Inferior parietal cortex (tissue), 1 donor: ENCODE results near the gene IRF1.
"Not testable (repeated sequence)": the region's sequence is repeated elsewhere in the genome, so short reads cannot be mapped to it uniquely, and the experiment has no call there.

Source experiments
- DNase-seq: peaks from one replicate; pipeline ENCODE4 v3.0.0-alpha.2; 2016; ENCODE audit errors: extremely low spot score

The IRF1 gene

GRCh38 chr5:132490484-132491367, at the start of gene IRF1:
Gene IRF1 (minus strand): TSS chr5:132490773. CDS start chr5:132489478, 1,295 bp downstream.
- peak; percentile 94 for DNase-seq

- DNase-seq = no peak
Measured at GRCh38 chr5:132540149-132540548, 49.6 kb upstream of the IRF1 start.

DNA sequence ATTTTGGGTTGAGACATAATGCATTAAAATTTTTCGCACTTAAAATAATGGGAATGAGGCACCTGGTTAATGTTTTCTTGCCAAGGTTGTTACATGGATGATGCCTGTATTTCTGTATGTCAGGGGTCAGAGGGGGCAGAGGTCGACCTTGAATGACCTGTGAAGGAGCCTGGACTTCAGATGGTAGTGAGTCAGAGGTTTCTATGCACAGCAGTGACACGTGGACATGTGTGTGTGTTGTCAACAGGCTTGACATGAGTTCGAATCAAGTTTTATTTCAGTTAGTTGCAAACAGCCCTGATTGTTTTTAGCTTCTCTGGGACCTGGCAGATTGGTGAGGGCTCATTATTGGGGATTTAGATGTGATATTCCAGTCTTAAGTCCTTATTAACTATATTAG, 49.1 kb upstream of the IRF1 start:
- no peak for DNase-seq

- no peak for DNase-seq
Measured at GRCh38 chr5:132530946-132531345, 40.4 kb upstream of the IRF1 start.

- DNase-seq = no peak
Measured at GRCh38 chr5:132528866-132529634, 38.5 kb upstream of the IRF1 start.

DNA sequence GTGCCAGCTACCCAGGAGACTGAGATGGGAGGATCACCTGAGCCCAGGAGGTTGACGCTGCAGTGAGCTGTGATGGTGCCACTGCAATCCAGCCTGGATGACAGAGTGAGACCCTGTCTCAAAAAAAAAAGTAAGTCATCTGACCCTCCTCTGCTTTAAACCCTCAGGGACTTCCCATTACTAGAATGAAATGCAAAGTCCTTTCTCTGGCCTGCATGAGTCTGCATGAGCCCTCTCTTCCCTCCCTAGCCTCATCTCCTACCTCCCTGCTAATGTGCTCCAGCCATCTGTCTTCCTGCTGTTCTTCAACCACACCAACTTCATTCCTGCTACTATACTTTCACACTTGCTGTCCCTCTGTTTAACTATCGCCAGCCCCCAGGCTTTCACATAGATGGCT, 37.4 kb upstream of the IRF1 start:
- DNase-seq = no peak

- DNase-seq = no peak
Measured at GRCh38 chr5:132526974-132527564, 36.5 kb upstream of the IRF1 start.

DNA sequence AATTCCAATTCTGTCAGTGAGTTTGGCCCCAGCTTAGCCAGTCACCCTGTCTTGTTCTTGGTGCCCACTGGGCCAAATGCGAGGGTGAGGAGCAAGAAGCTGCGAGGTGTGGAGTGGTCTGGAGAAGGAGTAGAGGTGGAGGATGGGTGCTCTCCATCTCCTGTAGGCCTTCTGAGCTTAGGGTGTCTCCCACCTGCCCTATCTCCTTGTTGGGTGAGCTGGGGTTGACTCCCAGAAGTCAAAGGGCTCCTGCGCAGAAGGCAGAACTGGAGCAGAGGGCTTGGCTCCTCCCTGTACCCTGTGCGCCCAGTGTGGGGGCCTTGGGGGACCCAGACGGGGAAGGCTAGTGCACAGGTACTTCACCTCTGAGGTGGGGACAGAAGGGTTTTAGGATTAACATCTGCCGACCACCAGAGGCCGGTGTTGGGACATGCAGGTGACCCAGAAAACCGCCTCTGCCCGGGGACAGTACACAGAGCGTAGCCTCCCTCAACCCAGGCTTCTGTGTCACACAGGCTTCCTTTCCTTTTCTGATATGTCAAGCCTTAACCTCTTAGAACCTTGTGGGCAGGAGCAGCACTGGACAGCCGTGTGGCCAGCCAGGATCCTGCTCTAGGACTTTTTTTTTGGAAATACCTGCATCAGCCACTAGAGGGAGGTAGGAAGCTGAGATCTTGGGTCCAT, 35.9 kb upstream of the IRF1 start:
- DNase-seq = peak; percentile 87

GRCh38 chr5:132525299-132525724, 34.7 kb upstream of the IRF1 start:
- DNase-seq = no peak

- DNase-seq = not testable (repeated sequence)
Measured at GRCh38 chr5:132524877-132525276, 34.3 kb upstream of the IRF1 start.

DNA sequence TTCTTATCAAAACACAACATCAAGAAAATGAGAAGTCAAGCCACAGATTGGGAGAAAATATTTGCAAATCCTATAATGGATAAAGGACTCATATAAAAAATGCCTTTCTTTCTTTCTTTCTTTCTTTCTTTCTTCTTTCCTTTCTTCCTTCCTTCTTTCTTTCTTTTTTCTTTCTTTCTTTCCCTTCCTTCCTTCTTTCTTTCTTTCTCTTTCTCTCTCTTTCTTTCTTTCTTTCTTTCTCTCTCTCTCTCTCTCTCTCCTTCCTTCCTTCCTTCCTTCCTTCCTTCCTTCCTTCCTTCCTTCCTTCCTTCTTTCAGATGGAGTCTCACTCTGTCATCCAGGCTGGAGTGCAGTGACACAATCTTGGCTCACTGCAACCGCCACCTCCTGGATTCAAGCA, 31.5 kb upstream of the IRF1 start:
- DNase-seq = not testable (repeated sequence)

DNA sequence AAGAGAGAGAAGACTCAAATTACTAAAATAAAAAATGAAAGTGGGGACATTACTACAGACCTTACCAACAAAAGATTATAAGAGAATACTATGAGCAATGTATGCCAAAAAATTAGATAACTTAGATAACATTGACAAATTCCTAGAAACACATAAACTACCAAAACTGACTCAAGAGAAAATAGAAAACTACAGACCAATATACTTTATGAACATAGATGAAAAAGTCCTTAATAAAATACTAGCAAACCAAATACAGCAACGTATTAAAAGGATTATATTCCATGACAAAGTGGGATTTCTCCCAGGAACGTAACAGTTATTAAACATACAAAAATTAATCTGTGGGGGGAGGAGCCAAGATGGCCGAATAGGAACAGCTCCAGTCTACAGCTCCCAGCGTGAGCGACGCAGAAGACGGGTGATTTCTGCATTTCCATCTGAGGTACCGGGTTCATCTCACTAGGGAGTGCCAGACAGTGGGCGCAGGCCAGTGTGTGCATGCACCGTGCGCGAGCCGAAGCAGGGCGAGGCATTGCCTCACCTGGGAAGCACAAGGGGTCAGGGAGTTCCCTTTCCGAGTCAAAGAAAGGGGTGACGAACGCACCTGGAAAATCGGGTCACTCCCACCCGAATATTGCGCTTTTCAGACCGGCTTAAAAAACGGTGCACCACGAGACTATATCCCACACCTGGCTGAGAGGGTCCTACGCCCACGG, 23.2 kb upstream of the IRF1 start:
- DNase-seq = not testable (repeated sequence)

GRCh38 chr5:132510076-132510475, 19.5 kb upstream of the IRF1 start:
- DNase-seq = no peak

- no peak for DNase-seq
Measured at GRCh38 chr5:132506094-132506692, 15.6 kb upstream of the IRF1 start.

DNA sequence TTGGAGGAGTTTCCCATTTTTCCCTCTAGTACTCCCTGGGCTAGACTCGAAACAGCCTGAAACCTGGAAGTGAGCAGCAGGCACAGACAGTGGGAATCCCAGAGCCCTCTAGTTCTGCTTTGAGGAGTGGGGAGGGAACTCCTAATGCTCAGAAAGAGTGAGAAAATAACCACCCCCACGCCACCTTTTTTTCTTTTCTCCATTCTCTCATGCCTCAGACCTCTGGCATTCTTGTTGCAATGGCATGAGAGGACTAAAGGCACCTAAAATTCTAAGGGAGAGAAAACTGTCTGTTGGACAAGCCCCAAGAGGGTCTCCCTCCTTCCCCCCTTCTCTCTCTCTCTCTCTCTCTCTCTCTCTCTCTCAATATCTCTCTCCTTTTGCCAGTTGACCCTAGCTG, 15.1 kb upstream of the IRF1 start:
- no peak for DNase-seq

DNA sequence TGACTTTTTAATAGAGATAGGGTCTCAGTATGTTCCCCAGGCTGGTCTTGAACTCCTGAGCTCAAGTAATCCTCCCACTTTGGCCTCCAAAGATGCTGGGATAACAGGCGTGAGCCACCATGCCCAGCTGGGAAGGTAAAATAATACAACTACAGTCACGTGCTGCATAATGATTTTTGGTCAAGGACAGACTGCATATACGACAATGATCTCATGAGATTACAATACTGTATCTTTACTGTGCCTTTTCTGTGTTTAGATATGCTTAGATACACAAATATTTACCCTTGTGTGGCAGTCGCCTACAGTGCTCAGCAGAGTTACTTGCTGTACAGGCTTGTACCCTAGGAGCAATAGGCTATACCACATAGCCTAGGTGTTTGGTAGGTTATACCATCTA, 14.2 kb upstream of the IRF1 start:
- DNase-seq = no peak

- DNase-seq = no peak
Measured at GRCh38 chr5:132503244-132503643, 12.7 kb upstream of the IRF1 start.

DNA sequence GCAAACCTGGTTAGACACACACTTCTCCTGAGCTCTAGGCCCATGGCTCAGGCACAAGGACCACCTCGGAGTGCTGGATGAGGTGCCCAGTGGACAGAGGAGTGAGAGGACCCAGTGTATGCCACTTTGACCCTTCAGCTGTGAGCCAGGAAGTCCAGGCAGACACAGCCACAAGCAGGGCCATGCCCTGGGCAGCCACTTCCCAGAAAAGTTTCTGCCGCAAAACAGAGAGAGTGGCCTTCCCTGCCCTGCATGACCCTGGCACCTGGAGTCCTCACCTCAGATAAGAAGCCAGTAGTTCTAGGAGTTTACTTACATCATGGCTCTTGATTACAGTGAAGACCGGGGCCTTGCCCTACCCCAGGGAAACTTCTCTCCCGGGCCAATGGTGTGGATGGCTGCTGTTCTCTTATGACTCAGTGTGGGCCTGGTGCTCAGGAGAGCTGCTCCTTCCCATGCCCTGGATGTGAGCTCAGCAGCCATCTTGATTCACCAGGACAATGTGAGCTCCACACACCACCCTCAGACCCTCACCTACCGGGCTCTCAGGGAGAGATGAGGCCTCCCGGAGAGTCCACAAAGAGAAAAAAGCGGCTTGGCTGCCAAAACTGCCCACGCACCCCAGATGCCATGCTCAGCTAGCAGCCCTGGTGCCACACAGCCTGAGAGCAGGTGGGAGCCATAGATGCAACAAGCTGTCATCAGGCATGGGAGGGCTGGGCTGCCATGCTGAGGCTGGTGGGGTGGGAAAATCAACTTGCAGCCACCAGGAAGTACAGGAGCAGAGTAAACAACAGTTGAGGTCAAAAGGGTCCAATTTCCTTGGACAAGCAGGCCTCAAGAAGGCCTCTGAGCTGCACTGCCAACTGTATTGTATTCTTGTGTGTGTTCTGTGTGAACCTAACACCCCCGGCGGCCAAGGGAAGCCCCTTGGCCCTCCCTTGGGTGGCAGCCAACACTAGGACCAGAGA, 11.7 kb upstream of the IRF1 start:
- DNase-seq = no peak

DNA sequence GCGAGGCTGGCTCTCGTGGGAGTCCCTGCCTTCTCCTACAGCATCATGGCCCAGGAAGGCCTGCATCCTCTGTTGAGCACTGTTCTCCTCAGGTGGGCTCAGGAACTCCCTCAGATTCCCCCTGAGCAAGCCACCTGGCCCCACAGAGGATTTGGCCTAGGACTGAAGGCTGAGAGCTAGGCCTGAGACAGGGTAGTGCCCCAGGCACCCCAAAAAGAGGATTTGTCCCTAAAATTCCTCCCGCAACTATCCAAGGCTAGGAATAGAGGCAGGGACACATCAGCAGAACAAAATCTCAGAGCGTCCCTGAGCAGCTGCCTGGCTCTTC, 11.0 kb upstream of the IRF1 start:
- DNase-seq = no peak
